Keratinocyte (primary cell): ENCODE results near the gene DNAAF8. TPM values are rescaled to one million over a fixed set of nuclear protein-coding genes. Genes with fewer than 3 reads are reported as not detected.

ENCODE experiments used
- DNase-seq: peaks from one replicate; pipeline ENCODE4 v3.0.0-alpha.2; 2011; ENCODE audit warnings: low read depth, missing footprints, low spot score
- FAIRE-seq: peaks from 2 replicates; lab custom pipeline; 2011; peaks lifted over from hg19 to GRCh38; lab: Jason Lieb, UNC
- H2AFZ ChIP-seq: 2 replicates; pipeline ENCODE4 v1.6.0; 2012; ENCODE audit warnings: low read length, control low read depth, inconsistent platforms; ENCODE audit not compliant: control insufficient read depth
- H3K27ac ChIP-seq: 2 replicates; pipeline ENCODE4 v1.5.1; 2011; ENCODE audit warnings: low read length; ENCODE audit not compliant: control insufficient read depth, insufficient read depth
- H3K27me3 ChIP-seq: 3 replicates; pipeline ENCODE4 v1.6.0; 2011; ENCODE audit warnings: low read length; ENCODE audit not compliant: control insufficient read depth, insufficient read depth; ENCODE audit errors: extremely low read depth
- H3K36me3 ChIP-seq, 2 experiments: 2 replicates in 1 of 2; 3 replicates in 1 of 2; pipeline ENCODE4 v1.5.1; 2011; ENCODE audit warnings: low read length in 2 of 2, mild to moderate bottlenecking in 1 of 2; ENCODE audit not compliant: control insufficient read depth in 2 of 2, insufficient read depth in 2 of 2; ENCODE audit errors: extremely low read depth in 1 of 2
- H3K4me1 ChIP-seq: 3 replicates; pipeline ENCODE4 v1.5.1; 2011; ENCODE audit warnings: low read length; ENCODE audit not compliant: control insufficient read depth, insufficient read depth; ENCODE audit errors: extremely low read depth
- H3K4me2 ChIP-seq: 3 replicates; pipeline ENCODE4 v1.6.0; 2011; ENCODE audit warnings: low read depth, low read length; ENCODE audit not compliant: control insufficient read depth, insufficient read depth; ENCODE audit errors: extremely low read depth
- H3K4me3 ChIP-seq, 3 experiments: fragments of 200-600 bp in 1 of 3; sonication (generic) in 1 of 3; 2 replicates in 2 of 3; 3 replicates in 1 of 3; pipeline ENCODE4 v1.5.1; 2011 to 2016; ENCODE audit warnings: low read length in 3 of 3, mild to moderate bottlenecking in 3 of 3, control low read depth in 2 of 3, inconsistent platforms in 1 of 3, low read depth in 1 of 3, mixed read lengths in 1 of 3, mixed run types in 1 of 3, moderate library complexity in 1 of 3; ENCODE audit not compliant: control insufficient read depth in 2 of 3, insufficient read depth in 2 of 3; ENCODE audit errors: extremely low read depth in 1 of 3
- H3K79me2 ChIP-seq: 2 replicates; pipeline ENCODE4 v1.6.0; 2012; ENCODE audit warnings: low read length; ENCODE audit not compliant: control insufficient read depth, insufficient read depth
- H3K9ac ChIP-seq: 3 replicates; pipeline ENCODE4 v1.6.0; 2011; ENCODE audit warnings: low read length; ENCODE audit not compliant: control insufficient read depth, insufficient read depth; ENCODE audit errors: extremely low read depth
- H3K9me1 ChIP-seq: 3 replicates; pipeline ENCODE4 v1.6.0; 2011; ENCODE audit warnings: low read length; ENCODE audit not compliant: control insufficient read depth, insufficient read depth; ENCODE audit errors: extremely low read depth
- H3K9me3 ChIP-seq: 2 replicates; pipeline ENCODE4 v1.5.1; 2012; ENCODE audit warnings: low read depth, low read length; ENCODE audit not compliant: control insufficient read depth
- H4K20me1 ChIP-seq: 3 replicates; pipeline ENCODE4 v1.6.0; 2011; ENCODE audit warnings: low read length; ENCODE audit not compliant: control insufficient read depth, insufficient read depth; ENCODE audit errors: extremely low read depth
- CTCF ChIP-seq, 3 experiments: IDR thresholded peaks in 1 of 3; conservative IDR thresholded peaks in 1 of 3; optimal IDR thresholded peaks in 1 of 3; 2 replicates in 2 of 3; 3 replicates in 1 of 3; pipeline versions ENCODE3 to v1.5.1; 2011; ENCODE audit warnings: low read length in 3 of 3, mild to moderate bottlenecking in 3 of 3, moderate library complexity in 2 of 3, control low read depth in 1 of 3, inconsistent platforms in 1 of 3; ENCODE audit not compliant: insufficient read depth in 2 of 3; ENCODE audit errors: extremely low read depth in 1 of 3
- EZH2 ChIP-seq: IDR thresholded peaks from one replicate; pipeline ENCODE4 v1.6.1; 2012; ENCODE audit warnings: inconsistent platforms, mild to moderate bottlenecking, low read length, moderate library complexity
- dilution Hi-C: fragments of 300-500 bp; cut with MboI; formaldehyde crosslinking; loops from one replicate; pipeline ENCODE4 v1.7.0; 2020; ENCODE audit warnings: low sequenced_read_pairs; ENCODE audit not compliant: extremely low pct_ligation_motif_present
- polyA plus RNA-seq, 5 experiments: library from polyadenylated mRNA; depleted of rRNA in 3 of 5; stranded (reverse) in 3 of 5; stranded (forward) in 1 of 5; unstranded in 1 of 5; fragments of >200 nt; gene quantifications; 1 replicate in 1 of 5; 2 replicates in 3 of 5; 3 replicates in 1 of 5; pipeline versions ENCODE4 v1.2.1 to v1.2.3, GENCODE V29; 2011 to 2012; ENCODE audit warnings: missing spikeins in 2 of 5, low read depth in 1 of 5, low replicate concordance in 1 of 5

The DNAAF8 gene
- polyA plus RNA-seq, 1 donor (not counting 4 experiments of a cell fraction or from before 2014, with no cell fraction given), result 0.26 TPM

GRCh38 chr16:4748682-4749411 lies 14.5 kb downstream of the DNAAF8 start:
- Histone ChIP-seq H3K36me3 (peaks cover 14 to 18% of the 10 kb centered on the region in 2 experiments), H4K20me1 (no peaks in the 10 kb centered on the region), H3K9me1 (no peaks in the 10 kb centered on the region), H3K4me1 (no peaks in the 10 kb centered on the region), H3K79me2 (no peaks in the 10 kb centered on the region), H3K4me3 (no peak overlapping the region), H3K4me2 (no peak overlapping the region), H2AFZ (no peak overlapping the region), H3K9ac (no peak overlapping the region), H3K9me3 (no peaks in the 10 kb centered on the region), H3K27ac (no peak overlapping the region), H3K27me3 (no peaks in the 10 kb centered on the region)
- dilution Hi-C loops, result no loop called here
- no peak for FAIRE-seq
- no peak for TF ChIP-seq CTCF (optimal IDR thresholded peaks at IDR 0.05 in 1 of 3, IDR thresholded peaks at IDR 0.05 in 1 of 3, conservative IDR thresholded peaks at IDR 0.05 in 1 of 3; ENCODE audit: extremely low read depth in 1 of 3, insufficient read depth in 2 of 3, low read length in 3 of 3)
- TF ChIP-seq EZH2, result no peak
- DNase-seq, result no peak

- FAIRE-seq, result no peak
- Histone ChIP-seq H3K79me2 (no peaks in the 10 kb centered on the region), H3K4me1 (no peaks in the 10 kb centered on the region), H4K20me1 (no peaks in the 10 kb centered on the region), H3K4me3 (no peak overlapping the region), H2AFZ (no peak overlapping the region), H3K4me2 (no peak overlapping the region), H3K9ac (no peak overlapping the region), H3K9me1 (no peaks in the 10 kb centered on the region), H3K27me3 (no peaks in the 10 kb centered on the region), H3K27ac (no peak overlapping the region), H3K9me3 (no peaks in the 10 kb centered on the region), H3K36me3 (peaks cover 14 to 21% of the 10 kb centered on the region in 2 experiments)
- DNase-seq, result no peak
- dilution Hi-C loops, result no loop called here
- TF ChIP-seq EZH2, result no peak
- TF ChIP-seq CTCF (optimal IDR thresholded peaks at IDR 0.05 in 1 of 3, IDR thresholded peaks at IDR 0.05 in 1 of 3, conservative IDR thresholded peaks at IDR 0.05 in 1 of 3; ENCODE audit: extremely low read depth in 1 of 3, insufficient read depth in 2 of 3, low read length in 3 of 3), result no peak
Observed at GRCh38 chr16:4749700-4750257, 15.4 kb downstream of the DNAAF8 start.
